ENCODE results near the gene ADGRL3. TPM values are rescaled to one million over a fixed set of nuclear protein-coding genes. Genes with fewer than 3 reads are reported as not detected.
A peak's percentile ranks its signal among the peaks of the same experiment; 100 is the strongest.

Gene ADGRL3
- total and polyA plus RNA-seq, 4 donors, result 0.39 to 59.9 (median 2.9) TPM

DNA sequence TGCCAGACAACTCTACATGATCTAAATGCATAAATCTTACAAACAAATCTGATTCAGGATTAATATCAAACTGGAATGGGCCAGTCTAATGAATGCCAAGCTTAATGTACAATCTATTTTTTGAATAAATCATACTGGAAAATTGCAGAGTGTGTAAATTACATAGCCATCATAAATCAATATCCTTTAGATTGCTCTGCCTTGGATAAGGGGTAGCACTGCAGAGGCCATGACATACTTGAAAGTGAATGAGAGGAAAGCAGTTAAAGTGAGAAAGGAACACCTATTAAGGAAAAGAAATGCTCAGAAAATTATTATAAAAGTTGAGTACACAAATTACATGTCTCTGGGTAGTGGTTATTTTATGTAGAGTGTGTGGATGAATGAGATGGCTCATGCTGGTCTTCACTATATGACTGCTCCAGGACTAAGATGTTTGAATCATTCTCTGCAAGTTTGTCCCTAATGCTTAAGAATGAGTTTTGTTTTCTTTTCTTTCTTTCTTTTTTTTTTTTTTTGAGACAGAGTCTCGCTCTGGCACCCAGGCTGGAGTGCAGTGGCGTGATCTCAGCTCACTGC, 100.2 kb downstream of the ADGRL3 start:
- Histone ChIP-seq H3K27ac (ENCODE audit: low read depth in 1 of 2, low read length in 1 of 2) (no peak overlapping the region), H3K9ac (ENCODE audit: insufficient read depth in 1 of 2, low read length in 2 of 2) (no peak overlapping the region), H3K4me1 (ENCODE audit: control insufficient read depth in 5 of 5, insufficient read depth in 5 of 5, low read length in 5 of 5) (peaks cover 0 to 6% (median 0%) of the 10 kb centered on the region in 5 donors), H3K36me3 (ENCODE audit: control insufficient read depth in 4 of 4, insufficient read depth in 4 of 4, low read length in 4 of 4) (no peaks in the 10 kb centered on the region), H3K4me3 (no peak overlapping the region), H3K9me3 (ENCODE audit: control insufficient read depth in 4 of 4, insufficient read depth in 3 of 4, low read length in 3 of 4) (no peaks in the 10 kb centered on the region), H3K27me3 (ENCODE audit: control insufficient read depth in 3 of 3, insufficient read depth in 3 of 3, low read length in 2 of 3) (no peaks in the 10 kb centered on the region)
- ATAC-seq (ENCODE audit: insufficient read depth, low FRiP score) (no peak), DNase-seq (no peak)
- TF ChIP-seq, protein P1, sequence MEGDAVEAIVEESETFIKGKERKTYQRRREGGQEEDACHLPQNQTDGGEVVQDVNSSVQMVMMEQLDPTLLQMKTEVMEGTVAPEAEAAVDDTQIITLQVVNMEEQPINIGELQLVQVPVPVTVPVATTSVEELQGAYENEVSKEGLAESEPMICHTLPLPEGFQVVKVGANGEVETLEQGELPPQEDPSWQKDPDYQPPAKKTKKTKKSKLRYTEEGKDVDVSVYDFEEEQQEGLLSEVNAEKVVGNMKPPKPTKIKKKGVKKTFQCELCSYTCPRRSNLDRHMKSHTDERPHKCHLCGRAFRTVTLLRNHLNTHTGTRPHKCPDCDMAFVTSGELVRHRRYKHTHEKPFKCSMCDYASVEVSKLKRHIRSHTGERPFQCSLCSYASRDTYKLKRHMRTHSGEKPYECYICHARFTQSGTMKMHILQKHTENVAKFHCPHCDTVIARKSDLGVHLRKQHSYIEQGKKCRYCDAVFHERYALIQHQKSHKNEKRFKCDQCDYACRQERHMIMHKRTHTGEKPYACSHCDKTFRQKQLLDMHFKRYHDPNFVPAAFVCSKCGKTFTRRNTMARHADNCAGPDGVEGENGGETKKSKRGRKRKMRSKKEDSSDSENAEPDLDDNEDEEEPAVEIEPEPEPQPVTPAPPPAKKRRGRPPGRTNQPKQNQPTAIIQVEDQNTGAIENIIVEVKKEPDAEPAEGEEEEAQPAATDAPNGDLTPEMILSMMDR (IDR thresholded peaks at IDR 0.05; ENCODE audit: control extremely low read depth, extremely low read depth), result no peak
- WGBS, 2 donors, result 89 to 95% methylated on average over 2 of the region's 2 CpGs

DNA sequence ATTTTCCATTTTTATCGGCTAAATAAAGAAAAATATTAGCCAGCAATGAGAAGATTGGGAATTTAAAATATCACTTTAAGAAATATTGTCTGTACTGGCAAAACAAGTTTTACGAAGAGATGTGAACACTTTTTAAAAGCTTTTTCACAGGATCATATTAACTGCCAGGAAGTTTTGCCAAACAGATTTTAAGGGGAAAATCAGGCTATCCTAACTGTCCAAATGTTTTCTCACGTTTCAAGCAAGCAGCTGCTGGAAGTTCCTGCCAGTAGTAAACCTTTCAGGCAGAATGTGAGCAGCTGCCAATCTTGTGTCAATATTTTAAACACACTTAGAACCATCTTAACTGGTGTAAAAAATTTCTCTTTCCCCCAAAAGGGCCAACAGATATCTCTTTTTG, 101.1 kb downstream of the ADGRL3 start:
- ATAC-seq (ENCODE audit: insufficient read depth, low FRiP score) (no peak), DNase-seq (peak in 2 of 3 donors; percentile 11 to 42)
- H3K27me3 ChIP-seq (ENCODE audit: control insufficient read depth in 3 of 3, insufficient read depth in 3 of 3, low read length in 2 of 3), result no peaks in the 10 kb centered on the region
- H3K36me3 ChIP-seq (ENCODE audit: control insufficient read depth in 4 of 4, insufficient read depth in 4 of 4, low read length in 4 of 4), result no peaks in the 10 kb centered on the region
- no peaks in the 10 kb centered on the region for H3K9me3 ChIP-seq (ENCODE audit: control insufficient read depth in 4 of 4, insufficient read depth in 3 of 4, low read length in 3 of 4)
- peaks cover 0 to 6% (median 0%) of the 10 kb centered on the region in 5 donors for H3K4me1 ChIP-seq (ENCODE audit: control insufficient read depth in 5 of 5, insufficient read depth in 5 of 5, low read length in 5 of 5)
- TF ChIP-seq, protein P1 (IDR thresholded peaks at IDR 0.05; ENCODE audit: control extremely low read depth, extremely low read depth), result no peak
- H3K4me3 ChIP-seq, result no peak overlapping the region
- no peak overlapping the region for H3K9ac ChIP-seq (ENCODE audit: insufficient read depth in 1 of 2, low read length in 2 of 2)
- H3K27ac ChIP-seq (ENCODE audit: low read depth in 1 of 2, low read length in 1 of 2), result no peak overlapping the region
- WGBS, 2 donors, result 56 to 70% methylated on average over 3 of the region's 3 CpGs

DNA sequence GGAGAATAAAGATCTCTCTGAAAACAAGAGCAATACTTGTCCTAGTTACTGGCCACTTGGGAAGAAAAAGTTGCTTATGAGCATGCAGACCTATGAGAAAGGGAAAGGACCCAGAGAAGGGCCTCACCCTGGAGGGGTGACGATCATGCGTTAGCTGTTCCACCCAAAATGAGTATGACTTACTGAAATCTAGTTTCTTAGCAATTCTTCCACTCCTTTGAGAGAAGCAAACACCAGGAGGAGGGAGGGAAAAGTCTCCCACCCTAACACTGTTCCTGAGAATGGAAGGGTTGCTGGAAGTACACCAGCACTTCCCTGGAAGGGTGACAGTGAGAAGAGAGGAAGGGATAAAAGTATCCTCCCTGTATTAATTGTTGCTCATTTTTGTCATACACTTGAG, 107.9 kb downstream of the ADGRL3 start:
- no peak for DNase-seq
- Histone ChIP-seq H3K36me3 (ENCODE audit: control insufficient read depth in 4 of 4, insufficient read depth in 4 of 4, low read length in 4 of 4) (no peaks in the 10 kb centered on the region), H3K9me3 (ENCODE audit: control insufficient read depth in 4 of 4, insufficient read depth in 3 of 4, low read length in 3 of 4) (peaks cover 0 to 2% (median 0%) of the 10 kb centered on the region in 4 donors), H3K4me3 (no peak overlapping the region), H3K4me1 (ENCODE audit: control insufficient read depth in 5 of 5, insufficient read depth in 5 of 5, low read length in 5 of 5) (no peaks in the 10 kb centered on the region), H3K9ac (ENCODE audit: insufficient read depth in 1 of 2, low read length in 2 of 2) (no peak overlapping the region), H3K27ac (ENCODE audit: low read depth in 1 of 2, low read length in 1 of 2) (no peak overlapping the region), H3K27me3 (ENCODE audit: control insufficient read depth in 3 of 3, insufficient read depth in 3 of 3, low read length in 2 of 3) (no peaks in the 10 kb centered on the region)
- TF ChIP-seq, protein P1 (IDR thresholded peaks at IDR 0.05; ENCODE audit: control extremely low read depth, extremely low read depth), result no peak
- WGBS, 2 donors, result 89 to 91% methylated on average over 2 of the region's 2 CpGs
- no peak for ATAC-seq (ENCODE audit: insufficient read depth, low FRiP score)

DNA sequence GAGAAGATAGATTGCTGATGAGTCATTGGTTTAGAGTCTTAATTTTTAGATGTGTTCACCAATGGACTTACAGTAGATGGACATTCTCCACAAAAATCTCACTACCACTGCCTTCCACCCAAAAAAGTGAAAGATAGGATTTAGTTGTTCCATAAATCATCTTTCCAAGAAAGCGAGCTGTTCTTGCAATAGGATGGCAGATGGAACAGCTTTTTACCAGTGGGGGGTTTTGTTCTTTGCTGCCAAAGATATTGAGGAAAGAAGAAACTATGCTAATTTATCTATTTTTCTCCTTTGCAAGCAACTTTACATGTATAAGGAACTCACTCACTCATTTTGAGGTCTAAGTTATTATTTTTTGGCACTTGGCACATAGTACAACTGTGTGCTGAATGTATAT, 109.5 kb downstream of the ADGRL3 start:
- ATAC-seq (ENCODE audit: insufficient read depth, low FRiP score), result no peak
- 95 to 96% methylated on average over 1 of the region's 1 CpG for WGBS, 2 donors
- H3K4me3 ChIP-seq, result no peak overlapping the region
- no peaks in the 10 kb centered on the region for H3K36me3 ChIP-seq (ENCODE audit: control insufficient read depth in 4 of 4, insufficient read depth in 4 of 4, low read length in 4 of 4)
- no peaks in the 10 kb centered on the region for H3K4me1 ChIP-seq (ENCODE audit: control insufficient read depth in 5 of 5, insufficient read depth in 5 of 5, low read length in 5 of 5)
- no peaks in the 10 kb centered on the region for H3K27me3 ChIP-seq (ENCODE audit: control insufficient read depth in 3 of 3, insufficient read depth in 3 of 3, low read length in 2 of 3)
- peaks cover 0 to 2% (median 0%) of the 10 kb centered on the region in 4 donors for H3K9me3 ChIP-seq (ENCODE audit: control insufficient read depth in 4 of 4, insufficient read depth in 3 of 4, low read length in 3 of 4)
- no peak overlapping the region for H3K27ac ChIP-seq (ENCODE audit: low read depth in 1 of 2, low read length in 1 of 2)
- TF ChIP-seq, protein P1 (IDR thresholded peaks at IDR 0.05; ENCODE audit: control extremely low read depth, extremely low read depth), result no peak
- no peak overlapping the region for H3K9ac ChIP-seq (ENCODE audit: insufficient read depth in 1 of 2, low read length in 2 of 2)
- no peak for DNase-seq
